Left cardiac atrium (tissue), 4 donors: ENCODE measurements around the gene PCSK5. TPM values are rescaled to one million over a fixed set of nuclear protein-coding genes. Genes with fewer than 3 reads are reported as not detected.
"Not testable (repeated sequence)": the region's sequence is repeated elsewhere in the genome, so short reads cannot be mapped to it uniquely, and the experiment has no call there.

ENCODE experiments used
- ATAC-seq, 2 donors: fragments of 200-7000 bp; cut with Tn5 transposase; one replicate each; pipeline ENCODE4 v1.9.1; 2020; ENCODE audit warnings: mild to moderate bottlenecking in 2 of 2, moderate library complexity in 2 of 2
- DNase-seq: peaks from one replicate; pipeline ENCODE4 v3.0.0-alpha.2; 2020
- intact Hi-C, 2 donors: fragments of 100-400 bp; cut with DNase I; formaldehyde crosslinking; loops; one replicate each; pipeline versions ENCODE4 v1.14.1 to v1.15.1; 2022 to 2023
- total RNA-seq, 2 donors: library from RNA; stranded (reverse); fragmentation: NEBNext Ultra II Directional; extraction: Animal tissue kit (Norgen Biotek cat#: 25700); gene quantifications; one replicate each; pipeline ENCODE4 v1.2.1, GENCODE V29; 2021
- donor health status: DM: no; HTN: yes; CAD: no.
- donor health status: DM: no; HTN: yes; CAD: no; lungs with severe emphysema.
- donor health status: DM: yes; HTN: yes; CAD: no.
- donor health status: Dilated cardiomyopathy.

The PCSK5 gene
- total RNA-seq, 2 donors from 2014 or later: 7.9 to 9.3 TPM

DNA sequence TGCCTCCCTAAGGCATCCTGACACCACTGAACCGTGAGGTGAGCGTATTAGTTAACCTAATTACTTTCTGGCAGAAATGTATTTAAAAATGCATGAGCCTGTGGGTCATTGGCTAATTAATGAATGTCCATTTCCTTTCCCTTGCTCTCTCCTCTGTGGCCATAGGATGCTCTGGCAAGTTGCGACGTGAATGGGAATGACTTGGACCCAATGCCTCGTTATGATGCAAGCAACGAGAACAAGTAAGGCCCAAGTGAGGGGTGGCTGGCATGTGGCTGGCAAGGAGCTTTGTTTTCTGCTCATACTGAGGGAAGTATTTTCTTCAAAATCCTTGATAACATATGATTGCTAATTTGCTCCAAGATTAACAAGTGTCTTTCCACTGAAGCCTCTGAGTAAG lies 136.3 kb downstream of the PCSK5 start:
- no peak for ATAC-seq
- no peak for DNase-seq
- intact Hi-C loops: no loop called here

DNA sequence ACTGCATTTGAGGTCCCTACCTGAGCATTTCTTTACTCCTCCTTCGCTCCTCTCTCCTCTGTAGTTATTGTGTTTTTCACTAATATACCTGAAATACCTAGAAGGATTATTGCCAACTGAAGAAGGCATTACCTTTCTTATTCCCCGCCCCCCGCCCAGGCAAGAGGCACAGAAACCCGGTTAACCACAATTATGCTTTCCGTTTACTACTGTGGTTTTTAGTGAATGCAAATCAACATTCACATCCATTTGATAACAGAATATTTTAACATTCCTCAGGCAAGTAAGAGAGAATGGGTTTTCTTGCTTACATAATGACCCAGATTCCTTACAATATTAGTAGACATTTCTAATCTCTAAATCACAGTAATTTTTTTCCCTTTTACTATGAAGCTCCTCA lies 136.9 kb downstream of the PCSK5 start:
- intact Hi-C loops: no loop called here
- ATAC-seq: no peak
- DNase-seq: no peak

GRCh38 chr9:76027861-76028260 lies 137.4 kb downstream of the PCSK5 start:
- intact Hi-C loops: no loop called here
- ATAC-seq (no peak), DNase-seq (no peak)

- intact Hi-C loops: no loop called here
- no peak for ATAC-seq
- no peak for DNase-seq
These were observed 141.7 kb downstream of the PCSK5 start for GRCh38 chr9:76032038-76032796.

DNA sequence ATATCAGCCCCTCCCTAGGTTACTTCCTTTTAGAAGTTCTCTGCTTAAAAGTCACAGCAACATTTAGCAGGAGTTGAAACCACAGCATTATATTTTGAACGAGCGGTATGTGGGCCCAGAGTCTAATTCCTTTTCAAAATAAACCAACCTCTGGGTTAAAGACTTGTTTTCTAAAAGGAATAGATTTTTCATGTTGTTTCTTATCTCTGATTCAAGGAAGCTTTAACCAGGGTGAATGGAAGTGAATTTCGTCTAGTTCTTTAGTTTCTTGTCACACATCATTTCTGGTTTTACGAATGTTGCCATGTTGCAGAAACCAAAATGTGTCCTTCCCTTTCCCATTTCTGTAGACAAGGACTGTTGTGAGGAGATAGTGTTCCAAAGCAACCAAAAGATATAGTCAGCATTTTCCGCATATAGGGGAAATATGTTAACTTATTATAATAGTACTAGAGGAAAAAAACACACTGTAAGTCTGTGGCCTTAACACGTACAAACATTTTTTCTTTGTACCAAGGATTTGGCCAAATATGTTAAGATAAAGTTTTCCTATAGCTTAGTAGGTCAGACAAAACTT lies 142.4 kb downstream of the PCSK5 start:
- no peak for DNase-seq
- ATAC-seq: no peak
- intact Hi-C loops: no loop called here

DNA sequence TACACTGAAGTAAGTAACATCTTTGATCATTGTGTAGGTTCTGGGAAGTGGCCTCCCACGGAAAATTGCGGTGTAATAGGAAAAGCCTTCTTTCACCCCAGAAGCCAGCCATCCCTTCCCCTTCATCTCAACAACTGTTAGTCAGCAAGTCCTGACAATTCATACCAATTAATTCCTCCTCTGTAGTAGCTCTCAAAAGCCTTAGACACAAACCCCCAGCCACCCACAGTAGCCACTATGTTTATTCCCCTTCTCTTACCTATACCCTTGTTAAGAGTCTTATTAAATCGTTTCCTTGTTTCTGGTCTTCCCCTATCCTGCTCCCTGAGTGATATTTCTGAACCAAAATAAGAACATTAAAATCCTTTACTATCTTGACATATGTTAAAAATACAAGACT lies 143.6 kb downstream of the PCSK5 start:
- DNase-seq (no peak), ATAC-seq (no peak)
- intact Hi-C loops: no loop called here

DNA sequence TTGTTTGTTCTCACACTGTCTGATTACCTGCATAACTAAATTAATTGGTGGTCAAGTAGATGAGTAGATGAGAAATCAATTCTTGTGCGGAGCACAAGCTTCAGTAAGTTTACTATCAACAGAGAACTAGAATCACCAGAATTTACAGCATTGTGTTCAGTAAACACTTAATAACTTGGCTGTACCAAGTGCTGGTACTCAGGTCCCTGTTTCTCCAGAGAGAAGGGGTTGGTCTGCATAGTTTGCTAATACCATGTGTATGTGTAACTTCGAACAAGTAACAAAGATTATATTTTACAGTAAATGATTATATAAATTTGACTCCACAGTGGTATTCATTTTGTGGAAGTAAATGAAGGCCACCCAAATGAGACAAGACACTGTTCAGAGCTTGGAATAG lies 146.3 kb downstream of the PCSK5 start:
- DNase-seq (no peak), ATAC-seq (no peak)
- intact Hi-C loops: no loop called here

DNA sequence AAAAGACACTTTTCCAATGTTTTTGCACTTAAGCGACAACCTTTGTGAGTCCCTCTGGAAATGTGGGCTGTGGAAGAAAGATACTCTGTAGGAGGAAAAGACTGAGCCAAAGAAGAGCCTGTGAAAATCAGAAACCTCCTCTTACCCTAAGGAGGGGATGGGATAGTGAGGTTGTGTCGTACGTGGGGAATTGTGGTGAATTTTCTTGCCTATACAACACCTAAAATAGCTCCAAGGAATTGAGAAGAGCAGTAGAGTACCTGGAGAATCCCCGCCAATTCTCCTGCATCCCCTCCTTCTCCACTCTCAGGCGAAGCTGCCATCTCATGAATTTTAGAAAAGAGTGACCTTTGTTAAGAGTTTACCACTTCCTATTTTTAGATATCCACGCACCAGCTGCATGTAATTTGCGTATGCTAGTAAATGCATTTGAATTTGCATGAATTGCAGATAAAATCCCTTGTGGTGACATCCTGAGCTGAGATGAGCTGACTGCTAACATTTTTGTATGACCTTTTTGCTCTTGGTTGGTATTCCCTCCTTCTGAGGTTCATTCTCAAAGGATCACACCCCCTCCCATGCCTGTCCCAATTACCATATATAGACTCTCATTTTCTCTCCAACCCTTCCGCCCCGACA lies 147.2 kb downstream of the PCSK5 start:
- DNase-seq (no peak), ATAC-seq (no peak)
- intact Hi-C loops: no loop called here

DNA sequence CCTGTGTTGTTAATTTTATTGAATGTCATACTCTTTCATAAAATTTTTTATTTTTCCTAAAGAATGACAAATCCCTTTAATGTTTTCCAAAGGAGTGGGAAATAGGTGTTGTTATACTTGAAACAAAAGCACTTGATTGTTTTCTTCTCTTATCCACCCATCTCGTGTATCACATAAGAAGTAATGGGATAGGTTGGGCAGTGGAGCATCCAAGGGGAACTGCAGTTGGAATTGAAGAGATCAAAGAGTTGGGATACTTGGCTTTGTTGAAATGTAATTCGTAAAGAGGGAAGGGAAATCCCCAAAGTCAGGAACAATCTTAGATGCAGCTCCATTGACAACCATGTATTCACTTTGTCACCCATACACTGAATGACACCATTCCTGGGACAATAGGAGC lies 148.0 kb downstream of the PCSK5 start:
- no peak for DNase-seq
- ATAC-seq: no peak
- intact Hi-C loops: no loop called here

- intact Hi-C loops: no loop called here
- DNase-seq: no peak
These were observed 153.9 kb downstream of the PCSK5 start for GRCh38 chr9:76044266-76044819.

GRCh38 chr9:76045221-76045620 lies 154.7 kb downstream of the PCSK5 start:
- intact Hi-C loops: no loop called here
- no peak for DNase-seq

More at GRCh38 chr9:76044266-76044819, 153.9 kb downstream of the PCSK5 start:
- no peak for ATAC-seq

GRCh38 chr9:76049341-76049740 lies 158.9 kb downstream of the PCSK5 start:
- intact Hi-C loops: no loop called here
- ATAC-seq: peak; percentile 30 to 53
- DNase-seq: no peak

More at GRCh38 chr9:76045221-76045620, 154.7 kb downstream of the PCSK5 start:
- ATAC-seq: no peak

DNA sequence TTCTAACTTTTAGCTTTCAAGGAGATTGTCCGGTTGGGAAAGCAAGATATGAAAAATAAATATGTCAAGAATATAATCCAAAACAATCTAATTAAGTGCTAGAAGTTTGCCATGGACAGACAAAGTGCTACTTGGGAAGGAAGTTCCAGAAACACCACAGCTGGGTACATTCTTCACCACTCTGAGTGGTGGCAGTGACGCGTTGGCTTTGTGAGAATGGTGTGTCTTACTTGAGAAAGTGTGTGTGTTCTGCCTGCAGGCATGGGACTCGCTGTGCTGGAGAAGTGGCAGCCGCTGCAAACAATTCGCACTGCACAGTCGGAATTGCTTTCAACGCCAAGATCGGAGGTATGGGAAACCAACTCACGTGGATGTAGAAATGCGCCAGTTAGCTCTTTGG lies 177.2 kb downstream of the PCSK5 start:
- intact Hi-C loops: no loop called here
- DNase-seq (no peak), ATAC-seq (no peak)

- intact Hi-C loops: no loop called here
- no peak for ATAC-seq
- DNase-seq: no peak
These were observed 187.1 kb downstream of the PCSK5 start for GRCh38 chr9:76077537-76077936.

- intact Hi-C loops, ATAC-seq, DNase-seq: not testable (repeated sequence)
These were observed 190.8 kb downstream of the PCSK5 start for GRCh38 chr9:76081281-76081680.

GRCh38 chr9:76082057-76082456 lies 191.6 kb downstream of the PCSK5 start:
- intact Hi-C loops: no loop called here
- ATAC-seq (peak in 1 of 2 donors; percentile 57), DNase-seq (no peak)

- ATAC-seq (no peak), DNase-seq (no peak)
- intact Hi-C loops: no loop called here
These were observed 195.1 kb downstream of the PCSK5 start for GRCh38 chr9:76085596-76085995.

DNA sequence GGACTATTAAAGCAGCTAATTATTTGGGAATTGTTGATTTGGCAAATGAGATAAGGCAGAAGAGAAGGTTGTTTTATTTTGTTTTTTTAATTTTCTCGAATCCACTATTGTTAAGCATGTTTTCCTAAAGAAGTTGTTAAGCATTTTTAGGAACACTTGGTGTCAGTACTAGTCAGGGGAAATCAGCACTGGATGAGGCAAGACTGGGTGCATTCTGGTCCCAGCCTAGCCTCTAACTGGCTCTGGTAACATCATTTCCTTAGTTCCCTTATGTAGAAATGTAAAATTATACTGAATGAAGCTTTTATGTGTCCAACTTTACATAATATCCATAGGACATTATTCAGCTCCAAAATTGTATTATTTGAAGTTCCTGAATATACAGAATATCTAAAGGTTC lies 196.1 kb downstream of the PCSK5 start:
- no peak for DNase-seq
- no peak for ATAC-seq
- intact Hi-C loops: no loop called here

- intact Hi-C loops: no loop called here
- DNase-seq (no peak), ATAC-seq (no peak)
These were observed 197.5 kb downstream of the PCSK5 start for GRCh38 chr9:76087976-76088375.

DNA sequence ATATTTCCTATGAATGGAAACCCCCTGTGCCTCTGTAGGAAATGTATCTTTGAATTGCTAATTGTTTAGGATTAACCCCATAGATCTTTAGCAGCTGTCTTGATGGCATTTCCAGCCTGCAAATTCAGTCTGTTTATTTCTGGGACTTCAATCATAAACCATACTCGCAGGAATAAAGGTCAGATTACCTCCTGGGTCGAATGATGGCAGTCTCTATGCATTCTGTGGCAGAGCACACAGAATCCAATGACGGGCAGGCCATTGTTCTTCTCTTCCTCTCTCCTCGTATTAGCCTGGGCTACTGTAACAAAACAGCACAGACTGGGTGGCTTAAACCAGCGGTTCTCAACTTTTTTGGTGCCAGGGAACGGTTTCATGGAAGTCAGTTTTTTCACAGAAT lies 199.9 kb downstream of the PCSK5 start:
- ATAC-seq (no peak), DNase-seq (no peak)
- intact Hi-C loops: no loop called here
